Glomerular visceral epithelial cell (primary cell): Measurements from ENCODE around the gene PTPRH.
"Not testable (repeated sequence)": the region's sequence is repeated elsewhere in the genome, so short reads cannot be mapped to it uniquely, and the experiment has no call there.

Source experiments
- DNase-seq: peaks from one replicate; pipeline ENCODE4 v3.0.0-alpha.2; 2016; ENCODE audit errors: extremely low spot score

Gene PTPRH

GRCh38 chr19:55225415-55225958 is 16.2 kb upstream of the PTPRH start:
- DNase-seq, result no peak

GRCh38 chr19:55224679-55225414 is 15.5 kb upstream of the PTPRH start:
- not testable (repeated sequence) for DNase-seq

DNA sequence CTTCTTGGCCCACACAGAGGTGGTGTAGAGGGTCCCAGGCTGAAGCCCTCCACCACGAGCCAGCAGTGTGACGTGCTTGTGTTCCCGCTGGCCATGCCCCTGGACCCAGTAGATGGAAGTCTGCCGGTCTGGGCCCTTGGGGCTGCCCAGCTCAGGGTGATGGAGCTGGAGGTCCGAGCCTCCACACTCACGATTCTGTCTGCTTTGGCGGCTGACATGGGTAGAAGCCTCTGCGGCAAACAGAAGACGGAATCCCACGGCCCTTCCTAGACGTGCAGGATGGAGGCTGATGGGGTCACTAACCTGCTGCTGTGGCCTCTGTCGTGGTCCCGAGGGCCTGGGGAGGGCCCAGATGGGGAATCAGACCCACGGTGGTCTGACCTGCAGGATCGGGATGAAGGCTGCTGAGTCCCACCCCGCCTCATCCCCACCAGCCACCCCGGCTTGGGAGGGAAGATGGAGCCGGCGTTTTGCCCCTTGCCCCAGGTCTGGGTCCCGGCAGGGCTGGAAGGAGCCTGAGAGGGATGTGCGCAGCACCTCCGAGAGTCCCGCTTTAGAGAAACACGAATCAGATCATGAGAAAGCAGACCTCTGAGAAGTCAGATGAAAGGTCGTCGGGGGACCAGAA is 14.9 kb upstream of the PTPRH start:
- DNase-seq, result no peak

- no peak for DNase-seq
Measured at GRCh38 chr19:55223291-55224037, 14.2 kb upstream of the PTPRH start.

- no peak for DNase-seq
Measured at GRCh38 chr19:55220525-55220924, 11.2 kb upstream of the PTPRH start.

DNA sequence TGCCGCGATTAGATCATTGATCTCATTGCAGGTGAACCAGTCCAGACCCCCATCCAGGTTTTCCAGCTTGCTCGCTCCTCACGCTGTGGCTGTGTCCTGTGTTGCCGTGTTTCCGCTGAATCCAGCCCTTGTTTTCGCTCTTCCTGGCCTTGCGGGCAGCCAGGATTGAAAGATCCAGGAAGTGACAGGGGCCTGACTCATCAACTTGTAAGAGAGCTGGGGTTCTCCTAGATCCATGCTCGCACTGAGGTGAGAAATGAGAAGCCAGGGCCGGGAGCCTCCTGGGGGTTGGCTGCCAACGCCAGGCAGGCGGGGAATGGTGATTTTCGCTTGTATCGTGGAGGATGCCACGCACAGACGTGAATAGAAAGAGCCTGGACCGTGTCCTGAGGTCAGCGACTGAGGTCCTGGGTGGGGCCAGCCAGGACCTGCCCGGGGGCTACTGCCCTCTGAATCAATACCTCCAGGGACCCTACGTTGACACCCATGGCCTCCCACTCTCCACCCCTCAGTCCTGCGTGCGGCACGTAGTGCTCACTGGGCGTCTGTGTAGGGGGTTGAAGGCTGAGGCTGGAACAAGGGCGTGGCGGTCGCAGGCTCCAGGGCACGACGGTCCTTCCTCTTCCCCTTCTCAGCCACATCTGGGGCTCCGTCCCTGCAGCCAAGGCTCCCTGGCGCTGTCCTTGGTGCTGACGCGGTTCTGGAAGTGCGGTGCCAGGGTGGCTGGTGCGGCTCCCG is 7.3 kb upstream of the PTPRH start:
- peak; percentile 98 for DNase-seq

DNA sequence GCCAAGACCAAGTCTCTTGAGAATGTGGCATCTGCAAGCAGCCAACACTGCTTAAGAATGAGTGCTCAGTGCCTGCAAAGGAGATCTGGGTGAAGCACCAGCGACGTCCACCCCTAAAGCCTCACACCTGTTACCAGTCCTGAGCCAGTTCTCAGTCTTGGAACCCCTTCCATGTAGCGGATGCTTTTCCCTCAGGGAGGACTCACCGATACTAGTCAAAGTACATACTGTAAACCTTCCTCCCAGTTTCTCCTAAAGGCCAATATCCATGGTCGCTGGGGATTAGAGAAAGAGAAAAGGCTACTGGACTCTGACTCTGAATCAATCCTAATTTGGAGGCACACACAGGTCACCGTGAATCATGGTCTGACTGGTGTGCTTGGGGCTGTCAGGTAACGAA is 4.2 kb upstream of the PTPRH start:
- no peak for DNase-seq

DNA sequence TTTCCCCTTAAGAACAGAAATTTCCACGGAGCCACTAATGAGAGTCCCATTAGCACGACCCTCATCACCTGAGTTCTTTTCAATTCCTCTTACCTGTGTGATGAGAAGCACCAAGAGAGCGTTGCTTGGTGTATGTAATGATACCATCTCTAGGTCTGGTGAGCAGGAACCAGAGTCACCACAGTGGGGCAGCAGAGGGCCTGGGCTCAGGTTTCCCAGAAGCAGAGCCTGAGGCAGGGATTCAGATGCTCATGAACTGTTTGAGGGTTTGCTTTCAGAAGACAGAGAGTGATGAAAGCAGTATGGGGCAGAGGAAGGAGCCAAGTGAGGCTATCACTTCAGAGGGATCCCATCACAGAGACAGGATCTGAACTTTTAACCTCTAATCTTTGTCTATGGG is 3.1 kb upstream of the PTPRH start:
- DNase-seq, result peak; percentile 70

DNA sequence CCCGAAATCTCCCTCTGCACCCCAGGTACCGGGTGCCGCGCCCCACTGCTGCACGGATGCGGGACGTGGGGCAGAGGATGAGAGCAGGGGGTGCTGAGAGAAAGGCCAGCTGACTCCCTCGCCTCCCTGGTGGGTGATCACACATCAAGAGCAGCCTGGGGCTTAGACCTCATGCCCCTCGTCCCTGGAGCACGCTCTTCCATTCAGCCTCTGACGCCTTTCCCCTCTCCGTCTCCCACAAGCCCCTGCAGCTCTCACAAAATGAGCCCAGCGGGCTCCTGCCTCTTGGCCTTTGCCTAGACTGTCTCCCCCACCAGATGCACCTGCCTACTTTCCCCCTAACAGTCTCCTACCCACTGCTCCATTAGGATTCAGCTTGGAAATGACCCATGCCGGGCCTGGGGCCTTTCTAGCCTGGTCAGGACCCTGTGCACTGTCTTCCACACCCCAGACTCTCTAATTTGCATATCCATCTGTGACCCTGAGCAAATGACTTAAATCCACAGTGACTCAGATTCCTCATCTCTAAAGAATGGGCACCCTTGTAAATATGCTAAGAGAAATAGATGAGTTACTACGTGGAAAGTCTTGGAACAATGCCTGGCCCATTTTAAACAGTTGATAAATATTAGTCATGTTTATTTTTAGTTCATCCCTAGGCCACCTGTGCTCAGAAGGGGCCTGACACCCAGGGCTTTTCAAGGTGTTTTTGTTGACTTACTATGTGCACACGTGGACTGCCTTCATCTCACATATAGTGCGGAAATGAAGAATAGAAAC is 582 bp upstream of the PTPRH start:
- peak; percentile 75 for DNase-seq

- peak; percentile 85 for DNase-seq
Measured at GRCh38 chr19:55206664-55207500, 2.4 kb downstream of the PTPRH start.

- DNase-seq, result not testable (repeated sequence)
Measured at GRCh38 chr19:55202199-55202598, 7.1 kb downstream of the PTPRH start.

GRCh38 chr19:55199620-55200204 is 9.6 kb downstream of the PTPRH start:
- no peak for DNase-seq

GRCh38 chr19:55198651-55199050 is 10.7 kb downstream of the PTPRH start:
- no peak for DNase-seq

GRCh38 chr19:55197528-55197927 is 11.8 kb downstream of the PTPRH start:
- no peak for DNase-seq

- DNase-seq, result no peak
Measured at GRCh38 chr19:55196803-55197202, 12.5 kb downstream of the PTPRH start.

DNA sequence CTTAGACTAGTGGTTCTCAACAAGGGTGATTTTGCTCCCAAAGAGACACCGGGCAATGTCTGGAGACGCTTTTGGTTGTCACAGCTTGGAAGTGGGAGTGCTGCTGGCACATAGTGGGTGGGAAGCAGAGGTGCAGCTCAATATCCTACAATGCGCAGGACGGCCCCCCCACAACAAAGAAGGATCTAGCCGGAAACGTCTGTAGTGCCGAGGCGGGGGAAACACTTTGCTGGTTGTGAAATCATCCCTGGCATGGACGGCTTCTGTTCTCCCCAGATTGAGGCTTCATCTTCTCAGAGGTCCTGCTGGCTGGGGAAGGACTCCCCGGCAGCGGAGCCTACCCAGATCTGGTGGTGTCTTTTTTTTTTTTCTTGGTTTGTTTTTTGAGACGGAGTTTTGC is 15.8 kb downstream of the PTPRH start:
- DNase-seq, result no peak

- peak; percentile 15 for DNase-seq
Measured at GRCh38 chr19:55189403-55189835, 19.9 kb downstream of the PTPRH start.

DNA sequence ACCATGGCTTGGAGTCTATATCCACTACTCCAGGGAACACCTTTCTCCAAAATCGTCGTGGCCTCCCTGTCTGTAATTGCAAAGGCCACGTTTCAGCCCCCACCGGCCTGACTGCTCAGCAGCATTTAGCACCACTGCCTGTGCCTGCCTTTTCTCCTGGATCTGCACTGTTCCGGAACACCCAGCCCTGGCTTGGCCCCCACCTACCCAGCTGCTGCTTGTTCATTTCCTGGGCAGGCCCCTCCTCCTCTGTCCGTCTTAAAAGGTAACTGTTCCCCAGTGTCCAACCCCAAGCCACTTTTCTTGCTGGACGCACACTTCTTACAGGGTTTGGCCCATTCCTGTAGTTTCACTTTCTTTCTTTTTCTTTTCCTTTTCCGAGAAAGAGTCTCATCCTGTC is 20.7 kb downstream of the PTPRH start:
- no peak for DNase-seq

GRCh38 chr19:55186080-55186479 is 23.2 kb downstream of the PTPRH start:
- DNase-seq, result no peak

DNA sequence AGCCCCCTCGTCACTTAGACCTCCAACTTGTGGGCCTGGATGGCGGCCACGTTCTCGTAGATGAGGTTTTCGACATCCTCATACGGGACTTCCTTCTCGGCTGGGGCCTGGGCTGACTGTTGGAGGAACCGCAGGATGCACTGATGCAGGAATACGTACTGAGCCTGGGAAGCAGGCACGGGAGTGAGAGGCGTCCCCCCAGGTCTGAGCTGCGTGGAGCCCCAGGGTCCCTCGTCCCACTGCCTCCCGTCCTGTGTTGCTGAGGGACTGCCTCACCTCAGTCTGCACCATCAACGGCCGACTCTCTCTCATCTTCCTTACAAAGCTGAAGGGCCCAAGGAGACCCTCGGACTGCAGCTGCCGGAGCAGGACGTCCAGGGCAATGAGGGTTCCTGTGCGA is 27.6 kb downstream of the PTPRH start:
- no peak for DNase-seq
